HUES64 (cell line): ENCODE measurements around the gene TSC22D2.

ENCODE experiments used
- H3K27ac ChIP-seq: 2 replicates; pipeline ENCODE4 v1.7.0; 2013; ENCODE audit warnings: low read depth, low read length, inconsistent platforms
- H3K27me3 ChIP-seq: 2 replicates; pipeline ENCODE4 v1.6.1; 2013; ENCODE audit warnings: mild to moderate bottlenecking, low read length; ENCODE audit not compliant: insufficient read depth
- H3K36me3 ChIP-seq: 2 replicates; pipeline ENCODE4 v1.6.1; 2013; ENCODE audit warnings: mild to moderate bottlenecking, low read length; ENCODE audit not compliant: insufficient read depth
- H3K4me1 ChIP-seq: 2 replicates; pipeline ENCODE4 v1.6.1; 2013; ENCODE audit warnings: mild to moderate bottlenecking, low read length, moderate library complexity; ENCODE audit not compliant: insufficient read depth
- H3K4me3 ChIP-seq: 2 replicates; pipeline ENCODE4 v1.5.1; 2013; ENCODE audit warnings: mild to moderate bottlenecking, low read length, moderate library complexity
- H3K9ac ChIP-seq: 2 replicates; pipeline ENCODE4 v1.6.1; 2013; ENCODE audit warnings: mild to moderate bottlenecking, low read depth, low read length
- H3K9me3 ChIP-seq: 2 replicates; pipeline ENCODE4 v1.6.1; 2013; ENCODE audit warnings: low read depth, low read length; ENCODE audit not compliant: insufficient read depth
- WGBS: fragments of 150-250, 120-280 bp; methylation state at CpG from one replicate; pipeline ENCODE4 v1.1.7; 2013; ENCODE audit warnings: missing lambda C conversion rate; 5-methylcytosine and 5-hydroxymethylcytosine counted together

TSC22D2 gene

DNA sequence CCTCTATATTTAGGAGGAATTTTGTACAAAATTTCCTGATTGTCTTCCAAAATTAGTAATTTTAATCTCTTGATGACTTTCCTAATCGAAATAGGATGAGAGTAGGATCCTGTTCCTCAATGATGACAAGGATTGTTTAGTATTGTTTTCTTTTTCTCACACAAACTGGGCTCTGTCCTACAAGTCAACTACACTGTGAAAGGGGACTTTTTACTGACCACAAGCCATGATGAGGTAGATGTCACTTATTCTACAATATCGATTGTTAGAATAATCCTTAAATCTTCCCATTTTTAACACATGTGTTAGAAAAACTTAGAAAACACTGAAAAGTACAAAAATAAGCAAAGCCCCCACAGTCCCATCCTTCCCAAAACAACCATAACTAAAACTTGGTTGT is 35.8 kb upstream of the TSC22D2 start:
- no peaks in the 10 kb centered on the region for H3K36me3 ChIP-seq
- H3K9me3 ChIP-seq = no peaks in the 10 kb centered on the region
- no peak overlapping the region for H3K4me3 ChIP-seq
- peaks cover 33% of the 10 kb centered on the region for H3K4me1 ChIP-seq
- WGBS = 93% methylated on average over 2 of the region's 2 CpGs
- peak overlapping the region; percentile 23; the same call in 1 of the 2 replicates for H3K27ac ChIP-seq
- no peaks in the 10 kb centered on the region for H3K27me3 ChIP-seq
- H3K9ac ChIP-seq = no peak overlapping the region

DNA sequence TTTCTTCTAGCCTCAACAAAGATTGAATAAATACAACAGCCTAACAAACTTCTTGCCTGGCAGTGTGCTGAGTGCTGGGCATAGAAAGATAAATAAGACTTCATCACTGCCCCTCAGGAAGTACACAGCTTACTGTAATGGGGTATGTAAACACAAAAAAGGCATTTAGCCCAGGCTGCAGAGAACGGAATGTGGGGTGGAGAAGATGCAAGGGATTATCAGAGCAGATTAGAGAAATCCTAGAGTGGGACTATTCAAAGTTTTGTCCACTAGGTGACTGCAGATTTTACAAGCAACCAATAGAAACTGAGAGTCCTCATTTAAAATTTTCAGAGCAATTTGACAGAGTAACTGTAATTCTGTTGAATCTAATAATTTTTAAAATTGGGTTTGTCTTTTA is 35.4 kb upstream of the TSC22D2 start:
- peaks cover 33% of the 10 kb centered on the region for H3K4me1 ChIP-seq
- no peaks in the 10 kb centered on the region for H3K36me3 ChIP-seq
- H3K27ac ChIP-seq = no peak overlapping the region; the same call in 1 of the 2 replicates
- H3K9me3 ChIP-seq = no peaks in the 10 kb centered on the region
- H3K27me3 ChIP-seq = no peaks in the 10 kb centered on the region
- H3K9ac ChIP-seq = no peak overlapping the region
- WGBS = 72% methylated on average over 1 of the region's 1 CpG
- no peak overlapping the region for H3K4me3 ChIP-seq

DNA sequence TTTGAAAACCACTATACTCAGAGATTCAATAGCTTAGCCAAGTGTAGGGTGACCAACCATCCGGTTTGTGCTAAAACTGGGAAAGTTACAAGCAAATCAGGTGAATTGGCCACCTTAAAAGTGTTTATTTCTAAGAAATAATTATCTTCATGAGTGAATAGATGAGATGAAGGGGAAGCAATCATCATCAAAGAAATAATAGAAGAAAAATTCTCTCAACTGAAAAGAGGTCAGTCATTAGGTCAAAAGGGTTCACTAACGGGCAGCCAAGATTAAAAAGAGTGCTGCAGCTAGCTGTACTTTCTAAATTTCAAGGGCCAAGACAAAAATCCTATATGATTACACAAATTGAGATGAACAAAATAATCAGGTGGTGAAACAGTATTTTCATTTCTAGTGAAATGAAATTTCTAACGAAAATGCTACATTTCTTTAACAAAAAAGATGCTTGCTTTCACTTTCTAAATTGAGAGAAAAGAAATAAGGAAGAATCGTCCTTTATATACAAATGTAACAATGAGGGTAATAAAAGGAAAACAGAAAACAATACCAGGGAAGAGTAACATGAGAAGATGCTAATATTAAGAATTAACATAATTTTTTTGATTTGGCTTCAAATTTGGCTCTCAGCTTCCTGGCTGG is 34.7 kb upstream of the TSC22D2 start:
- H3K9ac ChIP-seq = no peak overlapping the region
- H3K36me3 ChIP-seq = no peaks in the 10 kb centered on the region
- whole genome bisulfite sequencing = 92% methylated on average over 2 of the region's 4 CpGs
- no peak overlapping the region for H3K27ac ChIP-seq
- H3K9me3 ChIP-seq = no peaks in the 10 kb centered on the region
- no peak overlapping the region for H3K4me3 ChIP-seq
- H3K27me3 ChIP-seq = no peaks in the 10 kb centered on the region
- H3K4me1 ChIP-seq = peaks cover 33% of the 10 kb centered on the region

DNA sequence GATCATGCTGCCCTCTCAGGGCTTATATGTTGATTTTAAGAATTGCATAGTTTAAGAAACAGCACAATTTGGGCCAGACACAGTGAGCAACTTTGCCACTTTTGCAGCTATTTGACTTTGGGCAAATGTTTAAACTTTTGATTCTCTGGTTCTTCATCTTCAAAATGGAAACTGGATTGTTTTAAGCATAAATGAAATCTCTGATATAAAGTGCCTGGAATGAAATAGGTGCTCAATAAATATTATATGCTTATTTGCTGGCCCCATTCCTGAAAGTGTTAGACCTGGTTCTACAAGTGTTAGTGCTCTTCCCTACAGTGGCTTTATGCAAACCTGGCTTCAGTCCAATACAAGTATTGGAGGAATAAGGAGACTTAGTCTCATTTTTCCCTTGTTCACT is 33.1 kb upstream of the TSC22D2 start:
- Histone ChIP-seq H3K9ac (no peak overlapping the region), H3K27ac (no peak overlapping the region), H3K4me3 (no peak overlapping the region), H3K9me3 (no peaks in the 10 kb centered on the region), H3K36me3 (no peaks in the 10 kb centered on the region), H3K27me3 (no peaks in the 10 kb centered on the region), H3K4me1 (peaks cover 30% of the 10 kb centered on the region)

DNA sequence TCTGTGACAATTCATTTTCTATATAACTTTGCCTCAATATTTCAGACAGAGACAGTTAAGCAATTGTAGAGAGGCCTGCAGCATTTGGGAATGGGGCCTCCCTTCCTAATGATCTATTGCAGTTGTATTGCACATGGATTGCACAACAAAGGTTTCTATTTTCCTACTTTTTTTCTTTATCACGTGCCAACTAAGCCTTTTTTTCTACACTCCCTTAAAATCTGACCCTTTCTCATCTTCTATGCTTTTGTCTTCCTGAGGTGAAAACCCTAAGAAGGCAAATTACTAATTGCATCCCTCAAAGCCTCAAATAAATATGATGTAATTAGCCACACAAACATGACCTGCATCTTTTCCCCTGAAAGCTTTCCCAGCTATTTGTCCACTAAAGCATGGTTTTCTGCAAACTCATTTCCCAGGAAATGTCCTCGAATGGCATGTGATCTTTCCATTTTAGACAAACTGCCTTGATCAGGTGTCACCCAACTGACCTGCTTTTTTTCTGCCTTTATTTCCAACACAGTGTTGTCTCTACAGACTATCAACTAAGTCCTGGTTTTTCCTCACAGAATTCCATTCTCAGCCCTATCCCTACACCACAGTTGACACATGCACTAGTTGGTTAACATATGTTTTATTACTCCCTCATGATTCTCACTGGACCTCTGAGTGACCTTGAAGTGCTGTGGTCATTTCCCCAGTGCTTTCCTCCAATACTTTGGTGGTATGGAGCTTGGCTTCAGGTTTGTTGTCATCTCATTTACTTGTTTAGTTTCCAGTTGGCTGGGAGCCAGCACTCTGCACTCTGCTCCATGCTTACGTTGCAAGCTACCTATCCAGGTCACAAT is 31.9 kb upstream of the TSC22D2 start:
- Histone ChIP-seq H3K27me3 (no peaks in the 10 kb centered on the region), H3K27ac (no peak overlapping the region), H3K9me3 (no peaks in the 10 kb centered on the region), H3K36me3 (no peaks in the 10 kb centered on the region), H3K4me3 (no peak overlapping the region), H3K4me1 (peaks cover 20% of the 10 kb centered on the region), H3K9ac (no peak overlapping the region)
- WGBS = 79% methylated on average over 3 of the region's 3 CpGs

DNA sequence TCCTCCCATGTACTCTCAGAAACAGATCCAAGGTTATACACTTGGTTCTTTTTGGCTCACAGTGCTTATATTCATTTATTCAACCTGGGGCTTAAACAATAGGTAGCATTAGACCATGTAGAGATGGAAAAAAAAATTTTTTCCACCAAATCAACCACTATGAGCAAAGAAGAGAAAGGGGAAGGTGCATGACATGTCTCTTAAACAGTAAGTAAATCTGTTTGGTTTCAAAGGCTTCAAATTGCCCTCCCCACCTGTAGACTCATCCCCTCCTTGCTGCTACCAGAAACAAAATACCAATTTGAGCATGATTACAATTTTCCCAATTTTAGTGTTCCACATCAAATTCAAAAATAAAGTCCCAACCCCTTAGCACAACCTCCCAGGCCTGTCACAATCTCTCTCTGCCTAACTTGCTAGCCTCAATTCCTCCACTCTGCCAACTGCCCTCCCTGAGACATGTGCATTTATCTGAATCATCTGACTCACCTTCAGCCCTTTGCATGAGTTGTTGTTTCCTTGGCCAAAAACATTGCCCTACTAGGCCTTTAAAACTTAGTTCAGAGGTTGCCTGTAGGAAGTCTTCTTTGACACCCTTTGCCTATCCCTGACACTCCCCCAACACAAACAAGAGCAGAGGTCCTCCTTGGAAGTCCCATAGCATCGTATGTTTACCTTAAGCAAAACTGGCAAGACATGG is 30.3 kb upstream of the TSC22D2 start:
- Histone ChIP-seq H3K9ac (no peak overlapping the region), H3K9me3 (no peaks in the 10 kb centered on the region), H3K27ac (no peak overlapping the region), H3K27me3 (no peaks in the 10 kb centered on the region), H3K4me3 (no peak overlapping the region), H3K36me3 (no peaks in the 10 kb centered on the region), H3K4me1 (peaks cover 5% of the 10 kb centered on the region)
- WGBS = 82% methylated on average over 1 of the region's 1 CpG

DNA sequence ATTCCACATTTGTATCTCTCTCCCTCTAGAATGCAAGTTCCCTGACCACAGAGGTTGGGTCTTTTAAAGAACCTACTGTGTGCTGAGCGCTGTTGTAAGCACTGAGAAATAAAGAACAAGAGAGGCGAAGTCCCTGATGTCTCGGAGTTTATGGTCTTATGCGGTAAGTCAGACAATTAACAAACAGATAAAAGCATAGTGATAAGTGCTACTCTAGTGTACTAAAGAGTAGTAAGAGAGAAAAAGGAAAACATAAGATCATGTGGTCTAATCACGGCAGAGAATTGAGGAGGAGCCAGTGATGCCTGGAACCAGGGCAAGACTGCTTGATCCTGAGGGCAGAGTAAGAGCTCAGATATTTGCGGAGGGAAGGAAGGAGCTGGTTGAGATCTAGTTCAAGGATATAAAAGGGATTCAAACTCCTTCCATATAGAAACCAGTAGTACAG is 29.8 kb upstream of the TSC22D2 start:
- Histone ChIP-seq H3K4me3 (no peak overlapping the region), H3K27me3 (no peaks in the 10 kb centered on the region), H3K4me1 (peaks cover 5% of the 10 kb centered on the region), H3K36me3 (no peaks in the 10 kb centered on the region), H3K9ac (no peak overlapping the region), H3K9me3 (no peaks in the 10 kb centered on the region), H3K27ac (no peak overlapping the region)
- WGBS = 96% methylated on average over 6 of the region's 6 CpGs

DNA sequence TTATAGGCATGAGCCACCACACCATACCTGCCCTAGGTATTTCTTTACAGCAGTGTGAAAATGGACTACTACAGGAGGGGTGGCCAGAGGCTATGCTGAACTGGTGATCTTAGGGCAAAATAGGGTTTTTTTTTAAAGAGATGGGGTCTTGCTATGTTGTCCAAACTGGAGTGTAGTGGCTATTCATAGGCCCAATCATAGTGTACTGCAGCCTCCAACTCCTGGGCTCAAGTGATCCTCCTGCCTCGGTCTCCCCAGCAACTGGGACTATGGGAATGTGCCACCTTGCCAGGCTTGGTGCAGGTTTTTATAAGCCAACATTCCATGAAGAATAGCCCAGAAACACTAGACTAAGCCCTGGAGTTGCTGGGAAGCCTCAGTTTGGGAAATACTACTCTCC is 28.6 kb upstream of the TSC22D2 start:
- no peaks in the 10 kb centered on the region for H3K27me3 ChIP-seq
- no peak overlapping the region for H3K9ac ChIP-seq
- 93% methylated on average over 1 of the region's 1 CpG for WGBS
- no peak overlapping the region for H3K4me3 ChIP-seq
- H3K27ac ChIP-seq = no peak overlapping the region
- no peaks in the 10 kb centered on the region for H3K36me3 ChIP-seq
- peaks cover 8% of the 10 kb centered on the region for H3K4me1 ChIP-seq
- H3K9me3 ChIP-seq = no peaks in the 10 kb centered on the region

DNA sequence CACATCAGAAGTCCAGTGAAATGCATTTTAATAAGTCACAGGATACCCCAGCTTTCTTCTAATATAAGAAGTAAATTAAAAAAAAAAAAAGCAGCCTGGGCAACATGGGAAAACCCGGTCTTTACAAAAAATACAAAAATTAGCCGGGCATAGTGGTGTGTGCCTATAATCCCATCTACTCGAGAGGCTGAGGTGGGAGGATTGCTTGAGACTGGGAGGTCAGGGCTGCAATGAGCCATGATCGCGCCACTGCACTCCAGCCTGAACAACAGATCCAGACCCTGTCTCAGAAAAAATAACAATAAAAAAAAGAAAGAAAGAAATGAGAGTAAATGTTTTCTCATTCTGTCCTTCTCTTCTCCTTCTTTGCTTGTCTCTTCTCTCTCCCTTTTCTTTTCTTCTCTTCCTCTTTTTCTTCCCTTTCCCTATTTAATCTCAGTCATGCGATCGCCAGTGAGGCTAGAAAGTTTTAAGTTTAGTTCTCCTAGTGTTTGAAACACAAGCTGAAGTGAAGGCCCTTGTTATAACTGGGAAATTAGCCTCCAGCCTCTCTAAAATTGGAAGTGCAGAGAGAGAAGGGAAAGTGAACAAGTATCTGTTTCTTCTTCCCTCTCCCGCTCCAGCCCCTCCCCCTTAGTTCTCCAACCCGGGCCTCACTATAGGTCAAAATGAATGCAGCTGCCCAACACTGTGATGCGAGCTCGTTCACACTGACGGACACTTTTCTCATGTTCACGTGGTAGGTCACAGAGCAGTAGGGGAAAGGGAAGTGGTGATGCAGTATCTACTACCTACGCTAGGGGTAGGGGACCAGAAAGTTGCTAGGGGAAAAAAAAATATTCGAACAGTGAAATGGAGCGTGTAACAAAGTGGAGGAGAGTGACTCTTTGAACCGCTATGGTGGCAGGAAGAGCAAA is 23.5 kb upstream of the TSC22D2 start:
- Histone ChIP-seq H3K27me3 (no peaks in the 10 kb centered on the region), H3K27ac (no peak overlapping the region), H3K4me3 (no peak overlapping the region), H3K4me1 (peaks cover 10% of the 10 kb centered on the region), H3K36me3 (no peaks in the 10 kb centered on the region), H3K9ac (no peak overlapping the region), H3K9me3 (no peaks in the 10 kb centered on the region)
- WGBS = 62% methylated on average over 17 of the region's 17 CpGs

DNA sequence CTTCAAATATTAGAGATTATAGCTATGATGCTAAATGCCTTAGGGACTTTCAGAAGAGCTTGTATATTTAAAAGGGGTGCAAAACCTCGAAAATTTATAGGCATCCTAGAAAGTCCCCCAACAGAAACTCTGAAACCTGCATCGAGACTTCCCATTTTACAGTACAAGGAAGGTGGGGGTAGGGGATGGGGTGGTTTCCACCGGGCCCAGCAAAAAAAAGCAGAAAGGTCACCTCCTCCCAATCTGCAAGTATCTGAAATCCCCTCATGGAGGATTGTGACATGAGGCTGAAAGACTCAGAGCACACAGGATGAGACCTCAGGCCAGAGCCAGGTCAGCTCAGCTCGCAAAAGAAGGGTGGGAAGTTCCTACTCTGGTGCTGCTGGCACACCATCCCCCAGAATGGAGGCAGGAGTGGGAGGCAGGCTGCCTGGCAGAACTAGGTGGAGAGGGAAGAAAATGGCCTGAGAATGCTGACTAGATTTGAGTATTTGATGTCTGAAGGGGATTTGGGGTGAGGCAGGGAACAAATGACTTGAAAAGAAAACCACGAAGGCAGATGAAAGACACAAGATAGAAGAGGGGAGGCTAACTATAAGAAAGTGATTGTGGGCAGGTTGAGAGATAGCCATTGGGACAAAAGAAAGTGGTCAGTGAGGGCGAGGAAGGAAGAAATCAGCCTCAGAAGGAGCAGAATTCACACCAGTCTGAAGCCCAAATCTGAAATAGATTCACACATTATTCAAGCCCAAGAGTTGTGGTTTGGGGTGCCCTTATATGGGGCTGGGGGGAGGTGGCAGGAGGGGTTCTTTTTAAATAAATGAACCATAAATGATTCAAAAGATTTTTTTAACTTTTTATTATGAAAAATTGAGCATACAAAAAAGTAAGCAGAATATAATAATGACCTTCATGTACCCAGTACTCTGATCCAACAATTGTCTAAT is 22.5 kb upstream of the TSC22D2 start:
- no peak overlapping the region for H3K9ac ChIP-seq
- 90% methylated on average over 3 of the region's 6 CpGs for WGBS
- 0 out of 2 replicates have a peak, but pooled peaks cover 5% of the 10 kb centered on the region for H3K4me1 ChIP-seq
- no peaks in the 10 kb centered on the region for H3K36me3 ChIP-seq
- no peaks in the 10 kb centered on the region for H3K27me3 ChIP-seq
- H3K9me3 ChIP-seq = no peaks in the 10 kb centered on the region
- no peak overlapping the region for H3K27ac ChIP-seq
- no peak overlapping the region for H3K4me3 ChIP-seq
